BE2C (cell line): ENCODE results near the gene HOXB2.

ENCODE experiments used
- DNase-seq: peaks from one replicate; pipeline ENCODE4 v3.0.0-alpha.2; 2020
- H3K27me3 ChIP-seq: fragments of 250-450 bp; sonication (Bioruptor Pico); 2 replicates; pipeline ENCODE4 v1.5.1; 2020; ENCODE audit warnings: mild to moderate bottlenecking
- H3K36me3 ChIP-seq: fragments of 250-450 bp; sonication (Bioruptor Pico); 2 replicates; pipeline ENCODE4 v1.5.1; 2020; ENCODE audit warnings: mild to moderate bottlenecking
- H3K4me1 ChIP-seq: fragments of 250-450 bp; sonication (Bioruptor Pico); 2 replicates; pipeline ENCODE4 v1.5.1; 2020
- H3K4me3 ChIP-seq: 2 replicates; pipeline ENCODE4 v1.5.1; 2011; ENCODE audit warnings: low read depth, low read length
- H3K9me3 ChIP-seq: fragments of 250-450 bp; sonication (Bioruptor Pico); 2 replicates; pipeline ENCODE4 v1.5.1; 2020
- CTCF ChIP-seq: IDR thresholded peaks from 2 replicates; pipeline ENCODE4 v1.5.1; 2012; ENCODE audit warnings: mild to moderate bottlenecking, low read depth, low read length

Gene HOXB2

GRCh38 chr17:48576479-48577309 lies 31.8 kb upstream of the HOXB2 start:
- no peaks in the 10 kb centered on the region for H3K36me3 ChIP-seq
- no peak overlapping the region for H3K4me3 ChIP-seq
- no peaks in the 10 kb centered on the region for H3K9me3 ChIP-seq
- no peaks in the 10 kb centered on the region for H3K4me1 ChIP-seq
- peaks cover 96% of the 10 kb centered on the region for H3K27me3 ChIP-seq
- no peak for DNase-seq
- TF ChIP-seq CTCF, result no peak

DNA sequence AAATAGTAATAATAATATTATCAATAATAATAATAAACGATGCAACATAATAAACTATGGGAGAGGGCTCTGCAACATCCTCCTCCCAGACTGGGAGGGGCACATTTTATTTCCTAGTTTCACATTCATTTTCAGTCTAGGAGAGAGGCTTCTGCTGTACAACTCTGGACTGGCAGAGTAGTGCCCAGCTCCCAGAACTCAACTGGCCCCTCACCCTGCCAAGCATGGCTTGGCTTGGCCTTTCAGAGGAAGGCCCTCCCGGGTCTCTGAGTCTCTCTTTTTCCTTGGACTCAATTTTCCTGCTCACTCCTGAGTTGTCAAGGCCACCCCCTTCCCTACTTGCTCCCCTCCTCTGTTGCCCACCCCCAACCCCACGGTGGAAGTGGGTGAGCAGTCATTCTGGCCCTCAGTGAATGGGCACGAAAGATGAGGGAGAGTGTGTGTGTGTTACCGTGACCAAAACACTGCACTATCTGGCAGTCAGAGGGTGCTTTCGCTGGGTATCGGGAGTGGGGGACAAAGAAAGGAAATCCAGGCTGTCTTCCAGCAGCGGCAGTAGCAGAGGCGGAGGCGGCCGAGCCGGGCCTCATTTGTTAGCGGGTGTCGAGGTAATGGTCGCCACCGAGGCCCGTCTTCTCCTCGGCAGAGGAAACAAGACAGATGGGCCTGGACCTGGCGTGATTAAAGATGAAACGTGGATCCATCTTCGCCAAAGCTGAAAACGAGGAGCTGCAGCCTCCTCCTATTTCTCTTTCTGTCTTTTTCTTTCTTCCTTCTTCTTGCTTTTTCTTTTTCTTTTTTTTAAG lies 31.0 kb upstream of the HOXB2 start:
- Histone ChIP-seq H3K27me3 (peaks cover 96% of the 10 kb centered on the region), H3K4me1 (no peaks in the 10 kb centered on the region), H3K4me3 (no peak overlapping the region), H3K36me3 (no peaks in the 10 kb centered on the region), H3K9me3 (no peaks in the 10 kb centered on the region)
- no peak for DNase-seq
- TF ChIP-seq CTCF, result no peak

- no peak for DNase-seq
- H3K4me1 ChIP-seq, result no peaks in the 10 kb centered on the region
- no peak for TF ChIP-seq CTCF
- H3K9me3 ChIP-seq, result no peaks in the 10 kb centered on the region
- H3K4me3 ChIP-seq, result no peak overlapping the region
- peaks cover 96% of the 10 kb centered on the region for H3K27me3 ChIP-seq
- no peaks in the 10 kb centered on the region for H3K36me3 ChIP-seq
These were observed 30.2 kb upstream of the HOXB2 start for GRCh38 chr17:48575066-48575582.

DNA sequence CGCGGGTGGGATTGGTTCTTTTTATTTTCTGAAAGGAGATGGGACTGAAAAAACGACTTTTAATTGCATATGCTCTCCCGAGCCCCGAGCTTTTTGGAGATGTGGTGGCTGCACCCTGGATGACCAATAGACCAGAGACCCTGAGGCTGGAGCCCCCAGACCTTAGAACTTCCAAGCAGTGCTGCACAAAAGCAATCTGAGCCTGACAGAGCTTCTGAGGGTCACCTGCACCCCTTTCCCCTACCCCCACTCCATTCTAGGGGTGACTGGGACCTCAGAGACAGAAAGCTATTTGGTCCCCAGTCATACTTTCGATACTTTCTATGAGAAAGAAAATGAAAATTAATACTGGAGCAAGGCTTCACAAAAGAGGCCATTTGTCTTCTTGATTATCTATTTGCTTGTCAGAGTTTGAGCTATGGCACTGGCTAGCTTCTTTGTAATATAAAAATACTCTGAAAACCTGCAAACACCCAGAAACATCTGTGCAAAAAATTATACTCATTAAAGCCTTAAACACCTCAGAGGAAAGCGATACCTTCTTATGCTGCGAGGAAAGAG lies 29.7 kb upstream of the HOXB2 start:
- Histone ChIP-seq H3K4me3 (no peak overlapping the region), H3K36me3 (no peaks in the 10 kb centered on the region), H3K9me3 (no peaks in the 10 kb centered on the region), H3K4me1 (no peaks in the 10 kb centered on the region), H3K27me3 (peaks cover 96% of the 10 kb centered on the region)
- TF ChIP-seq CTCF, result no peak
- no peak for DNase-seq

DNA sequence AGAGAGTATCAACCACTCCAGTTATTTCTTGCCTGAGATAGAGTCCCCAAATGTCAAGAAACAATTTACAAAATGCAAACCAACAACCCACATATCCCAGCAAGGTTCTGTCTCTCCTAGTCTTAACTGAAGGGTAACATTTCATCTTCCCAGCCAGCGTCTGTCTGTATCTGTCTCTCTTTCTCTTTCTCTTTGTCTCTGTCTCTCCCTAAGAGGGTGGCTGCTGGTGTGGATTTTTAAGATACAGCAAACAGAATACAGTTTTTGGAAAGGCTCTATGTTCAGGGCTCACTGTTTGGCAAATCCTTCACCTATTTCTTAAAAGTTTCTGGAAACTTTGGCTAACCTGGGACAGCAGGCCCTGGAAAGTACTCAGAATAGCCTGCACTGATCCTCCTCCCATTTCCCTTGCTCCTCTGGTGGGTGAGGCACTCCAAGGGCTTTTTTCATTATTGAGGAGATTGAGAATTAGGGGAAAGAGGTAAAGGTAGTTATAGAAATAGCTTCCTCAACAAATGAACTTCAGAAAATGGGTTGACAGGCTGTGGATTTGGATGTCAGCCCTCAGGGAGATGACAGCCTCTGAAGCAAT lies 27.0 kb upstream of the HOXB2 start:
- Histone ChIP-seq H3K4me3 (no peak overlapping the region), H3K4me1 (no peaks in the 10 kb centered on the region), H3K27me3 (peaks cover 98% of the 10 kb centered on the region), H3K36me3 (no peaks in the 10 kb centered on the region), H3K9me3 (no peaks in the 10 kb centered on the region)
- DNase-seq, result no peak
- no peak for TF ChIP-seq CTCF
